ENCODE data around the gene TAS2R46.
"Not testable (repeated sequence)": the region's sequence is repeated elsewhere in the genome, so short reads cannot be mapped to it uniquely, and the experiment has no call there.

TAS2R46 gene, protein sequence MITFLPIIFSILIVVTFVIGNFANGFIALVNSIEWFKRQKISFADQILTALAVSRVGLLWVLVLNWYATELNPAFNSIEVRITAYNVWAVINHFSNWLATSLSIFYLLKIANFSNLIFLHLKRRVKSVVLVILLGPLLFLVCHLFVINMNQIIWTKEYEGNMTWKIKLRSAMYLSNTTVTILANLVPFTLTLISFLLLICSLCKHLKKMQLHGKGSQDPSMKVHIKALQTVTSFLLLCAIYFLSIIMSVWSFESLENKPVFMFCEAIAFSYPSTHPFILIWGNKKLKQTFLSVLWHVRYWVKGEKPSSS

DNA sequence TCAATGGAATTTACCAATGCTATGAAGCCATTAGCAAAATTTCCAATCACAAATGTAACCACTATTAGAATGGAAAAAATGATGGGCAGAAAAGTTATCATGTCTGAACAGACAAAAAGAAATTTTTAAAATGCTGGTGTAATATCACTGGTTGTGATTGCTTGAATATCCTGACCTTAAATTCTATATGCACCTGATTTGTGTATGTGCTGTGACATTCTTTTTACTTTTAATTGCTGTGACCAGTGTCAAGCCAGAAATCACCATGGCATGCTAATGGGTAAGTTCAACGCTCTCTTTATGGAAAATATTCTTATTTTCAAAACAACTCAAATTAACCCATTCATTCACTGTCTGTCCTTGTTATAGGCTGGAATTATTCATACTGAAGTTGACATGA is at the start of gene TAS2R46:
TSS of gene TAS2R46 (minus strand) at position 101 of the 400 bp plus-strand sequence. CDS start at position 101, 0 bp downstream.
- not testable (repeated sequence) for FAIRE-seq

DNA sequence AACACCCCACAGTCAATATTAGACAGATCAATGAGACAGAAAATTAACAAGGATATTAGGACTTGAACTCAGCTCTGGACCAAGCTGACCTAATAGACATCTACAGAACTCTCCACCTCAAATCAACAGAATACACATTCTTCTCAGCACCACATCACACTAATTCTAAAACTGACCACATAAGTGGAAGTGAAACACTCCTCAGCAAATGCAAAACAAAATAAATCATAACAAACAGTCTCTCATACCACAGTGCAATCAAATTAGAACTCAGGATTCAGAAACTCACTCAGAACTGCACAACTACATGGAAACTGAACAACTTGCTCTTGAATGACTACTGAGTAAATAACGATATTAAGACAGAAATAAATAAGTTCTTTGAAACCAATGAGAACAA is 49.1 kb upstream of the TAS2R46 start:
- FAIRE-seq; DNase-seq (ENCODE audit: low spot score): not testable (repeated sequence)

More for the DNA sequence above, at the start of gene TAS2R46:
- not testable (repeated sequence) for DNase-seq (ENCODE audit: low spot score)

DNA sequence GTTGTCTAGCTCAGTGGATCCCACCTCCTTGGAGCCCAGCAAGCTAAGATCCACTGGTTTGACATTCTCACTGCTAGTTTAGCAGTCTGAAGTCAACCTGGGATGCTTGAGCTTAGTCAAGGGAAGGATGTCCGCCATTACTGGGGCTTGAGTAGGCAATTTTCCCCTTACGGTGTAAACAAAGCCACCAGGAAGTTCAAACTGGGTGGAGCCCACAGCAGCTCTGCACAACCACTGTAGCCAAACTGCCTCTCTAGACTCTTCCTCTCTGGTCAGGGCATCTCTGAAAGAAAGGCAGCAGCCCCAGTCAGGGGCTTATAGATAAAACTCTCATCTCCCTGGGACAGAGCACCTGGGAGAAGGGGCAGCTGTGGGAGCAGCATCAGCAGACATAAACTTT is 46.8 kb upstream of the TAS2R46 start:
- FAIRE-seq, result no peak
- DNase-seq (ENCODE audit: low spot score), result no peak

DNA sequence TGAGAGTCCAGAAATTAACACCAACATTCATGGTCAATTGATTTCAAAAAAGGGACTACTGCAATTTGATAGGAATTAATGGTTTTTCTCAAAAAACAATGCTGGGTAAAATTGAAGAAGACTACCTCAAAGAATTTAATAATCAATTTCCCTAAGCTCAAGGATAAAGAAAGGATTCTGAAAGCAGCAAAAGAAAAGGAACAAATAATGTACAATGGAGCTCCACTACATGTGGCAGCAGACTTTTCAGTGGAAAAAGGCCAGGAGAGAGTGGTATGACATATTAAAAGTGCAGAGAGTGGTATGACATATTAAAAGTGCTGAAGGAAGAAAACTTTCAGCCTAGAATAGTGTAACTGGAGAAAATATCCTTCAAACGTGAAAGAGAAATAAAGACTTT is 45.6 kb upstream of the TAS2R46 start:
- no peak for FAIRE-seq

DNA sequence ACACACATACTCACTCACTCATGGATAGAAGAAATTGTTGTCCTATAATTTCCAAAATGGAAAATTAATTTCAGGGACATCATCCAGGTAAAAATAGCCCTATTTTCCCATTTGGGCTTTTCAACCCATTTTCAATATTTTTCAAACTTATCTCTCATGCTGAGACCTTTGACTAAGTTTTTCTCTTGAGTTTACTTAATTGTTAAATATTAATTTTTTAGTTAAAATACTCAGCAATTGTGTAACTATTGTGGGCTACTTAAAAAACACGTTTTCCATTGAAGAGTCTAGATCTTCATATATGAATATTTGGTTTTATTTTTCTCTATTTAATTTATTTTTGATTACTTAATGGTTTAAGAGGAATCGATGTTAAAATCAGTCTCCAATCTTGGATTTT is 44.2 kb upstream of the TAS2R46 start:
- FAIRE-seq, result peak; percentile 40
- DNase-seq (ENCODE audit: low spot score), result no peak

More for the DNA sequence above, 45.6 kb upstream of the TAS2R46 start:
- DNase-seq (ENCODE audit: low spot score), result no peak

DNA sequence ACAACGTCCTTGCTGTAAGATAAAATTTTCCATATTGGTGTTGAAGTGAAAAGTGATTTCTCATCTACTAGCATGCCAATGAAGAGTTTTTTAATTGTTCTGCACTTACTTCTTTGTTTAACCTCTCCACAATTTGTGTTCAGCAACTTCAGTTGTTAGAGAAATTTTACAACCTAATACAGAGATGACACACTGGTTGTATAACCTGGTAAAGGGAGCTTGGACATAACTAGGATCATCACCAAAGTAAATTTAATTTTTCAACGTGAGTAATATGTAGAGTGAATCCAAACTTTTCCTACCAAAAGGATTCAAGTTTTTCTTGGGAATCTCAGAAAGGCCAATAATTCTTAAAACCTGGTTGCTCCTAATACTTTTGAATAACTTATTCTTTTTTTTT is 43.5 kb upstream of the TAS2R46 start:
- no peak for DNase-seq (ENCODE audit: low spot score)
- FAIRE-seq, result no peak

DNA sequence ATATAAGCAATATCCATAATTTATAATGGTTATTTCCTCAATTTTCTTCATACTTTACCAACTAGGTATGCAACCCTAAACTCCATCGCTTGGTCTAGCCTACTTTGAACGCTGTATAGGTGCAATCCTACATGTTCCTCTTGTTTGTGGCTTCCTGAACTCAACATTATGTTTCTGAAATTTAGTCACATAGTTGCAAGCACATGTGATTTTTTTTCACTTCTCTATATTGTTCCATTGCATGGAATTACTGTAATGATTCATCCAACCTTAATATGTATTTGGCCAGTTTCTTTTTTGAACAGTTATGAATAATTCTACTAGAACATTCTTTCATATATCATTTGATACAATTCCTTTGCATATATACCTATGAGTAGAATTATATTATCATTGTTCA is 32.8 kb upstream of the TAS2R46 start:
- not testable (repeated sequence) for DNase-seq (ENCODE audit: low spot score); FAIRE-seq

DNA sequence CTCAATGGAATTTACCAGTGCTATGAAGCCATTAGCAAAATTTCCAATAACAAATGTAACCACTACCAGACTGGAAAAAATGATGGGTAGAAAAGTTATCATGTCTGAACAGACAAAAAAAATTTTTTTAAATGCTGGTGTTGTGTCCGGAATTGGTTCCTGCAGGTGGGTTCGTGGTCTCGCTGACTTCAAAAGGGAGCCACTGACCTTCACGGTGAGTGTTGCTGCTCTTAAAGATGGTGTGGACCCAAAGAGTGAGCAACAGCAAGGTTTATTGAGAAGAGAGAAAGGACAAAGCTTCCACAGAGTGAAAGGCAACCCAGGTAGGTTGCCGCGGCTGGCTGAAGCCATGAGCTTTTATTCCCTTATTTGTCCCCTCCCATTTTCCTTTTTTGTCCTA is 30.0 kb upstream of the TAS2R46 start, which contains the start of gene TAS2R43:
TSS of gene TAS2R43 (minus strand) at position 186 of the 400 bp plus-strand sequence. CDS start at position 102, 84 bp downstream.
- FAIRE-seq, result no peak
- no peak for DNase-seq (ENCODE audit: low spot score)

DNA sequence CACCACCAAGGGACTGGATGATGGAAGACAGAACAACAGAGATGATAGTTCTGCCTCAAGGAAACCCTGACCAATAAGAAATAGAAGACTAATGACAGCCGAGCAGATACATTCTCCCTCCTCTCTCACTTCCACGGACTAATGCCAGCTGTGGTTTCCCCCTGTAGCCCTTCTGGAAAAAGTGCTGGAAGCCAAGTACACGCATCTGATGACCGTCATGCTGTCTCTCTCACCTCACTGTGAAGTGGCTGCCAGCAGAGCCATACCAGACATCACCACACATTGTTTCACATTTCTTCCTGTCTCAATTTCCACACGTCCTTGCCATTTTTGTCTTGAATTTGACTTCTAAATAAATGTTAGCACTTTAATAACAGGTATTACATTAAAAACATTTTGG is 27.2 kb upstream of the TAS2R46 start:
- FAIRE-seq (no peak), DNase-seq (ENCODE audit: low spot score) (no peak)

DNA sequence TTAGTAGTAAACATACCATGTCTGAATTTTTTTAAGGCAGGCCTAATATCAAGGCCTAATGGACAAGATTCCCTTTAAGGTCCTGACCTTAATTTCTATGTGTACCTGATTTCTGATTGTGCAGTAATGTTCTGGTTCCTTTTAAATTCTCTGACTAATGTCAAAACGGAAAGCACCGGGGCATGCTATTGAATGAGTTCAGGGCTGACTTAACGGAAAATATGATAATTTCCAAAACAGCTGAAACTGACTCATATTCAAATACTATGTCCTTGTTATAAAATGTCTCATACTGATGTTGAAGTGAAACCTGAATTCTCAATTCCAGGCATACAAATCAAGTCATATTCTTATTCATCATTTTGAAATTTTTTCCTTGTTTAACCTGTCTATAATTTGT is 23.3 kb upstream of the TAS2R46 start:
- DNase-seq (ENCODE audit: low spot score), result no peak
- no peak for FAIRE-seq

DNA sequence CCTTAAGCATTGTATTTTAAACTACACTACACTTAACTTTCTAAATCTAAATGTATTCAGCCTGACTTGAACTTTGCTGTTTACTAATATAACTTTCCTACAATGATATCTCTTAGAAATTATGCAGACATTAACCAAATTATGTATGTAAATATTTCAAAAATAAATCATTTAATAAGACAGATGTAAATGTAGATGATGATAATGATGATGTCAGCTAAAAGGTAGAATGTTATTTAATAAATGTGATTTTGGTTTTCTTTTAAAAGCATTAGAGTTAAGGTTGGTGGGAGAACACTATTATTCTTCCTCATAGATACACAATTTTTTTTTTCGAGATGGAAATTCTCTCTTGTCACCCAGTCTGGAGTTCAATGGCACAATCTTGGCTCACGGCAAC is 19.9 kb upstream of the TAS2R46 start:
- FAIRE-seq, result no peak
- DNase-seq (ENCODE audit: low spot score), result no peak

DNA sequence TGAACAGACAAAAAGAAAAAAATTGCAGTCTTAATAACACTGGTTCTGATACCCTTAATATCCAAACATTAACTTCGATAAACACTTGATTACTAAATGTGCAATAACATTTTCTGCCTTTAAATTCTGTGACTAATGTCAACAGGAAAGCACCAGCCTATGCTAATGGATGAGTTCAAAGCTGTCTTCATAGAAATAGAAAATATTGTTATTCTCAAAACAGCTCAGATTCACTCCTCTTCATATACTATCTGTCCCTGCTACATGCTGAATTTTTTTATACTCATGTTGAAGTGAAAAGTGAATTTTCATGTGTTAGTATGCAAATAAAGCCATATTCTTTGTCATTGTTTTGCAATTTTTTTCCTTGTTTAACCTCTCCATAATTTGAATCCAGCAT is 16.2 kb upstream of the TAS2R46 start:
- no peak for FAIRE-seq
- DNase-seq (ENCODE audit: low spot score), result no peak

DNA sequence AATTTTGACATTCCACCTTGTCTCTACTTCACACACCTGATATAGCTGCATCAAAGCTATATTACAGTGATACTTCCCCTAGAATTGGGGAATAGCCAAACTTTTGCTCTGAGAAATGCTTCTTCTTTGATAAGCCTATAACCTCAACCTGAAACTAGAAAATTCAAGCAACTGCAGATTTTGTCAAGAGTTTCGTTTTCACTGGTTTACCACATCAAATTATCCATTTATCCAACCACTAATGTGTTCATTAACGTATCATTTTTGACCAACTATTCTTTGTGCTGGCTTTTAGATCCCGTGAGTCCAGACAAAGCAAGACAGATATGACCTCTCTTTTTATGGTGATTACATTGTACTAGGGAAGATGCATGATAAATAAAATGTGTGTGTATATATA is 13.5 kb upstream of the TAS2R46 start:
- FAIRE-seq, result no peak
- no peak for DNase-seq (ENCODE audit: low spot score)

DNA sequence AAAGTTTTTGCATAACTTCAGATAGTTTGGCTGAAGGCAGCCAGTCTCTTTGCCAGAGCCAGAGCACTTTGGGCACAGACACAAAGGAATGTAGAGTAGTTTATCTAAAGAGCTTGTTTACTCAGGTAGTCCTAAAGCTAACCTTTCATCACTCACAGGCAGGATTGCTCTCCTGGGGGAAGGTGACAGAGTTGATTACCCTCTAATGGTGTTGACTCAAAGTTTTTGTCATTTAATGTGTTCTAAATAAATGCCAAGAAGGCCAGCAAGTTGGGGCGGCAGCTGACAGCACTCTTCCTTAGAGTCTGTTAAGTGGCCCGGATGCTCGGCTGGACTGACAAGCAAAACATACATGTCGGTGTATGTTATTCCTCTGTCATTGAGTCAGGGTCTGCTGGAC is 9.3 kb upstream of the TAS2R46 start:
- no peak for DNase-seq (ENCODE audit: low spot score)
- no peak for FAIRE-seq

DNA sequence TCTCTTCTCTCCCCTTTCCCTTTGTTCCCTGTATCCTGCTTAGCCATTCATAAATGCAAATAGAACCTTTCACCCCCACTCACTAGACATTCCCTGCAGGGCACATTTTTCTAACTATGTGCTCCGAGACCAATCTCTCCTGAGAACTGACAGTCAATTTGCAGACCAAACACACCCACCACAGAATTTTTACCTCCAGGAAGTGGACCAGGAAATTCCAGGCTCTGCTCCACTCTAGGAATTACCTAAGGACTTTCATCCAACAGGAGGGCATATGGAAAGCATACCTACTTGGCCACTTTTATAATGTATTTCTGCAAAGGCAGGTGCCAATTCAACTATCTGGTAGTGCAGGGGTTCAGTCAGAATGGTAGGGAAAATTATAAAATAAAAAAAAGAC is 8.9 kb upstream of the TAS2R46 start:
- DNase-seq (ENCODE audit: low spot score) (no peak), FAIRE-seq (no peak)

DNA sequence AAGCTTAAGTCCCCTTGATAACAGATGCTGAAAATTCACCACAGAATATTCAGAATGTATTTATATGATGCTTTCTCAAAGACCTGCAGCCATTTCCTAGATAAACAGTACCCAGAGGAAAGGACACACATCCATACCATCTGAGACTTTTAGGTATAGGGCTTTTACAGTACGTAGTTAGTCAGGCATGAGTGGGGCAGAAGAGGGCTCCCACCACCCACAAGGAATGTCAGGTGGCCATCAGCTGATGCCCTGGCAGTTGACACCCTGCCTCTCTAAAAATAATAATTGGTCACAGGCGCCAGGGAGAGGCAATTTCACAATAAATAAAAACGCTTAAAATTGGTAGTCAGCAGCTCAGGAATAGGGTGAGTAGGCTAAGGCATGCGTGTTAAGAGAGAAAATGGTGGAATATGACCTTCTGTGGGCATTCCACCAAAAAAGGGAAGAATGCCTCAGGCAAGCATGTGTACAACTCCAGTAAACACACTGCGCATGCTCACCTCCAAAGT is 7.8 kb upstream of the TAS2R46 start:
- DNase-seq (ENCODE audit: low spot score), result no peak
- FAIRE-seq, result no peak

DNA sequence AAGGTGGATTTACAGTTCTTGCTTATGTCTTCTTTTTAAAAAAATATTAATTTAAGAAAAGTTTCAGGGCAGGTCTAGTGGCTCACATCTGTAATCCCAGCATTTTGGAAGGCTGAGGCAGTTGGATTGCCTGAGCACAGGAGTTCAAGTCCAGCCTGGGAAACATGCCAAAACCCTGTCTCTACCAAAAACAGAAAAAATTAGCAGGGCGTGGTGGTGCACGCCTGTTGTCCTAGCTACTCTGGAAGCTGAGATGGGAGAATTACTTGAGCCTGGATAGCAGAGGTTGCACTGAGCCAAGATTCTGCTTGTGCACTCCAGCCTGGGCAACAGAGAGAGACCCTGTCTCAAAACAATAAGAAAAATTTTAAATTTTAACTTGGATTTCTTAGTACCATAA is 5.4 kb upstream of the TAS2R46 start:
- FAIRE-seq (no peak), DNase-seq (ENCODE audit: low spot score) (no peak)

DNA sequence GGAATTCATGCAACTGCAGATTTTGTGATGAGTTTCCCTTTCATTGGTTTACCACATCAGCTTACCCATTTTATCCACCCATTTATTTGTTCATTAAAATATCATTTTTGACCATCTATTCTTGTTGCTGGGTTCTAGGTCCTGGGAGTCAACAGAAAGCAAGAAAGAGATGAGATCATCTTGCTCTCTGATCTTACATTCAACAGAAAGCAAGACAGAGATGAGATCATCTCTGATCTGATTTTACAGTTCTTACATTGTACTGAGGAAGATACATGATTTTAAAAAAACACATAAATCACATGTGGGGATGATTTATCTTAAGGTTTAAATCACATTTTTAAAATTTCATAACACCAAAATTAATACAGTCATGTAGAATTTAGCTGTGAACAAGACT is 2.3 kb downstream of the TAS2R46 start:
- FAIRE-seq (no peak), DNase-seq (ENCODE audit: low spot score) (no peak)

DNA sequence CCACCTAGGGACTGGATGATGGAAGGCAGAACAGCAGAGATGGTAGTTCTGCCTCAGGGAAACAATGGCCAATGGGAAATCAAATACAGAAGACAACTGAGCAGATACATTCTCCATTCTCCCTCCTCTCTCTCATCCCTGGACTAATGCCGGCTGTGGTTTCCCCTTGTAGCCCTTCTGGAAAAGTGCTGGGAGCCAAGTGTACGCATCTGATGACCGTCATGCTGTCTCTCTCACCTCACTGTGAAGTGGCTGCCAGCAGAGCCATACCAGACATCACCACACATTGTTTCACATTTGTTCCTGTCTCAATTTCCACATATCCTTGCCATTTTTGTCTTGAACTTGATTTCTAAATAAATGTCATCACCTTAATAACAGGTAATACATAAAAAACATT is 3.1 kb downstream of the TAS2R46 start:
- FAIRE-seq (no peak), DNase-seq (ENCODE audit: low spot score) (no peak)

DNA sequence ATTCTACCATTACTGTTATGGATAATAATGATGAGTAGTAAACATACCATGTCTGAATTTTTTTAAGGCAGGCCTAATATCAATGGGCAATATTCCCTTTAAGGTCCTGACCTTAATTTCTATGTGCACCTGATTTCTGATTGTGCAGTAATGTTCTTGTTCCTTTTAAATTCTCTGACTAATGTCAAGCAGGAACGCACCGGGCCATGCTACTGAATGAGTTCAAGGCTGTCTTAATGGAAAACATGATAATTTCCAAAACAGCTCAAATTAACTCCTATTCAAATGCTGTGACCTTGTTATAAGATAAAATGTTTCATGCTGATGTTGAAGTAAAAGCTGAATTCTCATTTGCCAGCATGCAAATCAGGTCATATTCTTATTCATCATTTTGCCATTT is 6.8 kb downstream of the TAS2R46 start:
- FAIRE-seq (no peak), DNase-seq (ENCODE audit: low spot score) (no peak)

DNA sequence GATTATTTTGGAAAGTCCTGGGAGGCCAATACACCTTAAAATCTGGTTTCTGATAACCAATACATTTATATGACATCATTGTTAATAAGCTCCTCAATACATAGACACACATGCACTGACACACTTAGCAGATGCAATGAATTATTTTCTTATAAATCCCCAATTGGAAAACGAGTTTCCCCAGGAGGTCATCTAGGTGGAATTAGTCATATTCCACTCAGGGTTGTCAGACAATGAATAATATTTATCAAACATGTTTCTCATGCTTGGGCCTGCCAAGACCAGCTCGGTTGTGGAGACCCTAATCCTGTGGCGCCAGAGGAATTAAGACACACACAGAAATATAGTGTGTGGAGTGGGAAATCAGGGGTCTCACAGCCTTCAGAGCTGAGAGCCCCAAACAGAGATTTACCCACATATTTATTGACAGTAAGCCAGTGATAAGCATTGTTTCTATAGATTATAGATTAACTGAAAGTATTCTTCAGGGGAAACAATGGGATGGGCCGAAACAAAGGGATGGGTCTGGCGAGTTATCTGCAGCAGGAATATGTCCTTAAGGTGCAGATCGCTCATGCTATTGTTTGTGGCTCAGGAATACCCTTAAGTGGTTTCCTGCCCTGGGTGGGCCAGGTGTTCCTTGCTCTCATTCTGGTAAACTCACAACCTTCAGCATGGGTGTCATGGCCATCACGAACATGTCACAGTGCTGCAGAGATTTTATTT is 12.1 kb downstream of the TAS2R46 start:
- FAIRE-seq; DNase-seq (ENCODE audit: low spot score): not testable (repeated sequence)

DNA sequence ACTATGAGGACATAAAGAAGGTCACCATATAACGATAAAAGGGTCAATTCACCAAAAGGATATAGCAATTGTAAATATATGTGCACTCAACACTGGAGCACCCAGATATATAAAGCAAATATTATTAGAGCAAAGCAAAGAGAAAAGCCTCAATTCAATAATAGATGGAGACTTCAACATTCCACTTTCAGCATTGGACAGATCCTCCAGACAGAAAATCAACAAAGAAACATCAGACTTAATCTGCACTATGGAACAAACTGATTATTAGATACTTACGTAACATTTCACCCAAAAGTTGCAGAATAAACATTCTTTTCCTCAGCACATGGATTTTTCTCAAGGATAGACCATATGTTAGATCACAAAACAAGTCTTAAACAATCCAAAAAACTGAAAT is 20.7 kb downstream of the TAS2R46 start:
- not testable (repeated sequence) for FAIRE-seq; DNase-seq (ENCODE audit: low spot score)

DNA sequence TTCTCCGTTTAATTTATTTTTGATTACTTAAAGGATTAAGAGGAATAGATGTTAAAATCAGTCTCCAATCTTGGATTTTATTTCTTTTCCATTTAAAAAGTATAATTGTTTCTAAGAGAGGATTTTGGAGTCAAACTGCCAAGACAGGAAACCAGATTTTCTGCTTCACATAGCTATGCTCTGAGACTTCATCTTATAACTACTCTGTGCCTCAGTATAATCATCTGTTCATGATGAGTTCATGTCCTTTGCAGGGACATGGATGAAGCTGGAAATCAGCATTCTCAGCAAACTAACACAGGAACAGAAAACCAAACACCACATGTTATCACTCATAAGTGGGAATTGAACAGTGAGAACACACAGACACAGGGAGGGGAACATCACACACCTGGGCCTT is 21.9 kb downstream of the TAS2R46 start:
- no peak for FAIRE-seq

More for the DNA sequence above, 21.9 kb downstream of the TAS2R46 start:
- DNase-seq (ENCODE audit: low spot score), result no peak

Data from RCC 7860 (cell line).